Measurements from ENCODE around the gene FBXO47.

The FBXO47 gene

DNA sequence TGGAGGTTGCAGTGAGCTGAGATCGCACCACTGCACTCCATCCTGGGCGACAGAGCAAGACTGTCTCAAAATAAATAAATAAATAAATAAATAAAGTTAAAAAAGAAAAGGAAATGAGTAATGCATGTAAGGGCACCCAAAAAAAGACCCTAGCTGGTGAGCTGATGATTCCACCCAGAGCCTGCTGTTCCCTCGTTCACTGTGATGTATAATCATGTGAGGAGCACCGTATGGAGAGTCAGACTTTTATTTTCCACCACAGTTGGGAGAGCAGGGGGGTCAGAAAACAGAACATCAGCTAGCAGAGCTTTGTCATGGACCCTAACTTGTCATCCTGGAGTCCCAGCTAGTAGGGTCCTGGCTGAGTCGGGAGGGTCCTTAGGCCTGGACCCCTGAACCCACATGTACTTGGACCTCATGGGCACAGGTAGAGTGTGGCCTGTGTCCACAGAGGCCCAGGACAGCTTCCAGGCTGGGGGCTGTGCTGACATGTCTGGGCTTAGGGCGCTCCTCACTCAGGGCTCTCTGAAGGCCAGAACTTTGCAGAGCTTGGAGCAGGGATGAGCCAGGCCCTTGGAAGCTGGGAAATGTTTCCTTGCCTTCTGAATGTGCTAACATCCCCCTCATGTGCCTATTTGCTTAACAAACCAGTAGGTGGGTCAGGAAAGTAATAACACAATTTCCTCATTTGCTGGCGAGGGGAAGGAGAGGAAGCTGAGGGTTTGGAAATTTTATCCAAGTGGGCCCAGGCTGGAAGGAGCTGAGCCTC is 60.6 kb downstream of the FBXO47 start:
- TF ChIP-seq GATA2 (IDR thresholded peaks at IDR 0.05; ENCODE audit: low read depth, low read length) (no peak), GATA3 (IDR thresholded peaks at IDR 0.05; ENCODE audit: low read depth, low read length) (no peak)

DNA sequence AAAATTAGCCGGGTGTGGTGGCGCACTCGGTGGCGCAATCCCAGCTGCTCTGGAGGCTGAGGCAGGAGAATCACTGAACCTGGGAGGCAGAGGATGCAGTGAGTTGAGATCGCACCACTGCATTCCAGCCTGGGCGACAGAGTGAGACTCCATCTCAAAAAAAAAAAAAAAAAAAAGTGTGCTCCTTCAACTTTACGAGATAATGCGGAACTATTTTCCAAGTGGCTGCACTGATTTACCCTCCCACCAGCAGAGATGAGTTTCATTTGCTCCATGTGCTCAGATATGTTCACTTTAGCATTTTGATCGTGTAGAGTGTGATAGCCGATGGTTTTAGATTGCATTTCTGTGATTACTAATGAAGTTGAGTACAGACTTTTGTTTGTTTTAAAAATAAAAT is 61.8 kb downstream of the FBXO47 start:
- TF ChIP-seq GATA3 (IDR thresholded peaks at IDR 0.05; ENCODE audit: low read depth, low read length) (no peak), GATA2 (IDR thresholded peaks at IDR 0.05; ENCODE audit: low read depth, low read length) (no peak)

DNA sequence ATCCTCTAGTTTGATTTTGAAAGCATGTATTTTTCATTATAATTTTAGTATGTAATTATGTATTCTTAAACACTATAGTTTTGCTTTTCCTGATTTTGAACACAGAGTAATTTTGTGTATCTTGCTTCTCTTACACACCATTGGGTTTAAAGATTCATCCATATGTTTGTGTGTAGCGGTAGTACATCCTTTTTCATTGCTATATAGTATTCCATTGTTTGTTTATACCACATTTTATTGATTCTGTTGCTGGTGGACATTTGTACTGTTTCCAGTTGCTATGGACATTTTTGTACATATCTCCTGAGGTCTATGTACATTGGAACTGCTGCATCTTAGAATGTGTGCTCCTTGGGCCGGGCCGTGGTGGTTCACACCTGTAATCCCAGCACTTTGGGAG is 62.3 kb downstream of the FBXO47 start:
- TF ChIP-seq GATA2 (IDR thresholded peaks at IDR 0.05; ENCODE audit: low read depth, low read length) = no peak
- no peak for TF ChIP-seq GATA3 (IDR thresholded peaks at IDR 0.05; ENCODE audit: low read depth, low read length)

DNA sequence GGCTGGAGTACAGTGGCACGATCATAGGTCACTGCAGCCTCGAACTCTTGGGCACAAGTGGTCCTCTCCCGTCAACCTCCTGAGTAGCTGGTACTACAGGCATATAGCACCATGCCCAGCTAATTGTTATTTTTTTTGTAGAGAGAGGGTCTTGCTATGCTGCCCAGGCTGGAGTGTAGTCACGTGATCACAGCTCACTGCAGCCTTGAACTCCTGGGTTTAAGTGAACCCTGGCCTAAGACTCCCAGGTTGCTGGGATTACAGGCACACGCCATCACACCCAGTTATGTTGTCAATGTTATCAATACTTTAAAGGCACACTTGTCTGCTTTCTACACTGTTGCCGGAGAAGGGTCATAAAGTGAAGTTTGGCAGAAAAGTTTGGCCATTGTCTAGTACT is 63.8 kb downstream of the FBXO47 start:
- TF ChIP-seq GATA2 (IDR thresholded peaks at IDR 0.05; ENCODE audit: low read depth, low read length) (no peak), GATA3 (IDR thresholded peaks at IDR 0.05; ENCODE audit: low read depth, low read length) (no peak)

DNA sequence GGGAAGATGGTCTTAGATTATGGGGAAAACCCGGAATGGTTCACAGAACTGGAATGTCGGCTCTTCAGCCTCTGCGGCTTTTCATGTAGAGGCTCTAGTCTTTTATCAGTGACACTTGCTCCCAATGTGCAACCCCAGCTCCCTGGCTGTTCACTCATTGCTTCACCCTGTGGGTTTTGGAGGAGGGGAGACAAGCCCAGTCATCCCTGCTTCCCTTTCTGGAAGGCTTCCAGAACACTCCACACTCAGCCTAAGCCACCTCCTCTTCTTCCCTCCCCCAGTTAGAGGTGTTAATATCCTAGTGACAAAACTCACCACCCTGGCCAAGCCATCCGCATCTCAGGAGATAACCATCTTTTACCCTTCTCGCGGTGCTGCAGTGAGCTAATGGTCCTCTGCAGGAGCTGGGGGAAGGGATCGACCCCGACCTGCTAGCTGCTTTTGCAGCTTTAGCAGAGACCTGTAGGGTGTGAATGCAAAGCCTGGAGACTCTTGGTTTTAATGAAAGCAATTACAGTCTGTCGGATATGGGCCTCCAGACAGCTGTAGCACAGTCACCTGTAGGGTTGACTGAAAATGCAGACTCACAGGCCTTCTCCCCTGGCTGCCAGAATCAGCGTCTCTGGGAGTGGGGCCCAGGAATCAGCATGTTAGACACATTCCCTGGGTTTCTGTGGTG is 66.1 kb downstream of the FBXO47 start:
- TF ChIP-seq GATA3 (IDR thresholded peaks at IDR 0.05; ENCODE audit: low read depth, low read length) (no peak; the same call in 1 of the 2 replicates), GATA2 (IDR thresholded peaks at IDR 0.05; ENCODE audit: low read depth, low read length) (peak; percentile 92)

DNA sequence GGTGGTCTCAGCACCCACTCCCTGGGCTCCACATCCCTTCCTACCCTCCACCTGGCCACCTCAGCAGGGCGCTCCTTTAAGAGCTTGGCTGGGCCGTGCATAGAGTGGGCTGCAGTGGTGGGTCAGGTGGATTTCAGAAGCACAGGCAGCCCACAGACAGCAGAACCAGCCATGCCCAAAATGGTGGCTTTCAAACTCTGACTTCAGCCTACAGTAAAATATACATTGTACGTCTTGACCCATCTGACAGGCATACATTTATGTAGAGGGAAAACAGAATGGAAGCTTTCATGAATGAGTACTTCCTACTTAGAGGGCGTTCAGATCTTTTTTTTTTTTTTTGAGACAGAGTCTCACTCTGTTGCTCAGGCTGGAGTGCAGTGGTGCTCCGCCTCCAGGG is 67.8 kb downstream of the FBXO47 start:
- TF ChIP-seq GATA2 (IDR thresholded peaks at IDR 0.05; ENCODE audit: low read depth, low read length) = no peak
- no peak for TF ChIP-seq GATA3 (IDR thresholded peaks at IDR 0.05; ENCODE audit: low read depth, low read length)

DNA sequence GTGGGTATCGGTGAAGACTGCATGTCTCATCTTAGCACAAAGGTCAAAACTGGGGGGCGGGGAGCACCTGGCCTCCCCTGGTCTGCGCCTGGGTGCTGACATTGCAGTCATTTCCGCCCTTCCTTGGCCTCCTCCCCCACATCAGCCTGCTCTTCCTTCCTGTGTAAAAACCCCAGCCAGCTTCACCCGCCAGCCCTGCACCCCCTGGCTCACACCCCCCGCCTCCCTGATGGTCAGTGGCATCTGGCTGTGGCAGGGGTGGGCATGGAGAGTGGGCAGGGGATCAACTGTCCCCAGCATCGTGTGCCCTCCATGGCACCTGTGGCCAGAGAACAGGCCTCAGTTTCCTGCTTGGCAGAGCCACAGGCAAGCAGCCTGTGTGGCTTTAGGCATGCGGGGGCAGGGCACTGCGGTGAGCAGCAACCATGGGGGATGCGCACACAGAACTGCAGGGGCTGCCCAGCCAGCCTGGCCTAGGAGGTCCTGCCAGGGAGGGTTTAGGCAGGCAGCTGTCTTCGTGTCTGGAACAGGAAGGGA is 68.3 kb downstream of the FBXO47 start:
- no peak for TF ChIP-seq GATA2 (IDR thresholded peaks at IDR 0.05; ENCODE audit: low read depth, low read length)
- no peak for TF ChIP-seq GATA3 (IDR thresholded peaks at IDR 0.05; ENCODE audit: low read depth, low read length)

DNA sequence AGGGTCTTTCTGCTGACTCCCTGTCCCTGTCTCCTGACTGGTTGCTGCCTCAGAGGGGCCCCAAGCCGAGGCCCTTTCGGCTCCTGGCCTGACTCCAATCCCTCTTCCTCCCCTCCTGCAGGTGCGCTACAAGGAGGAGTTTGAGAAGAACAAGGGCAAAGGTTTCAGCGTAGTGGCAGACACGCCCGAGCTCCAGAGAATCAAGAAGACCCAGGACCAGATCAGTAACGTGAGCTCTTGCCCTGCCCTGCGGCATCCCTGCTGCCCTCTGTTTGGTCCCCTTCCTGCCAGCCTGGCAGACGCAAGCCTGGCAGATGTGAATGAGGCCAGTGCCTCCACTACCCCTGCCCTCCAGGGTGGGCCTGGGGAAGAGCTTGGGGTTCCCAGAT is 68.9 kb downstream of the FBXO47 start:
- TF ChIP-seq GATA3 (IDR thresholded peaks at IDR 0.05; ENCODE audit: low read depth, low read length) (no peak), GATA2 (IDR thresholded peaks at IDR 0.05; ENCODE audit: low read depth, low read length) (no peak)

DNA sequence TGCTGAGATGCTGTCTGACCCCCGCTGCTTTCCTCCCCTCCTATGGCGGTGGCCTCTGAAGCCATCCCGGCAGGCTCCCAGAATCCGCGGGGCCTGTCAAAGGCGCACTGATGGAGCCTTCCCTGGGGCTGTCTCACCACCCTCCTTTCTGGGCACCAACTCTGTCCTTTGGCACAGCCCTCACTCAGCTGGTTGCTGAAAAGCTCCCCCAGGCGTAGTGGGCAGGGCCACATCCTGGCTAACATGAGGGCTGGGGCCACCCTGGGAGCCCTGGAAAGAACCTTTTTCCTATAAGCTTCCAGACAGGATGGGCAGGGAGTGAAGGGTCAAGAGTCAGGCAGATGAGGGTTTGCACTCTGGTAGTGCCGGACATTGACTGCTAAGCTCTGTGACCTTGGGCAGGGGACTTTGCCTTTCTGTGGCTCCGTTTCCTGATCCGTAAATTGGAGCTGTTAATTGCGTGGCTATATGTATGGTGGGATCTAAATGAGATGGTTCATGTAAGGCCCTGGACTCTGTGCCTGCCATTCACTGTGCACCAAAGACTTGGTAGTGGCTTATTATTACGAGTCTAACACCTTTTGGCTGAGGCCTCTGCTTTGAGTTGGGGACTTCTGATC is 69.4 kb downstream of the FBXO47 start:
- TF ChIP-seq GATA3 (IDR thresholded peaks at IDR 0.05; ENCODE audit: low read depth, low read length) = no peak
- TF ChIP-seq GATA2 (IDR thresholded peaks at IDR 0.05; ENCODE audit: low read depth, low read length) = no peak

DNA sequence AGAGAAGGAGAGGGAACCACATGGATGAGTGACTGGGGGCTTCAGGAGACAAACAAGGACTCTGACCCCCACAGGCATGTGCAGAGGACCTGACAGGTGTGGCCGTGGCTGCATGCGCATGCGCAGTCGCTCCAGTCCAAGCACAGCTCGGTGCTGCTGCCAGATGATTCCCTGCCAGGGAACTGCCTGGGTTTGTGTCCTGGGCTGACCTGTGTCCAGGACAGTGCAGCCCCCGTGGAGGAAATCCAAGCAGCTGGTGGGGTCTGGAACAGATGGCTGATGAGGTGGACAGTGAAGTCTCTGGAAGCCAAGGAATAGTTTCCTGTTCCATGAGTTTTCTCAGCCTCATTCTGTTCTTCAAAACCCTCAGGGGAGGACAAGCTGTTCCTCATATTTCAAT is 70.0 kb downstream of the FBXO47 start:
- TF ChIP-seq GATA2 (IDR thresholded peaks at IDR 0.05; ENCODE audit: low read depth, low read length) (no peak), GATA3 (IDR thresholded peaks at IDR 0.05; ENCODE audit: low read depth, low read length) (no peak)

DNA sequence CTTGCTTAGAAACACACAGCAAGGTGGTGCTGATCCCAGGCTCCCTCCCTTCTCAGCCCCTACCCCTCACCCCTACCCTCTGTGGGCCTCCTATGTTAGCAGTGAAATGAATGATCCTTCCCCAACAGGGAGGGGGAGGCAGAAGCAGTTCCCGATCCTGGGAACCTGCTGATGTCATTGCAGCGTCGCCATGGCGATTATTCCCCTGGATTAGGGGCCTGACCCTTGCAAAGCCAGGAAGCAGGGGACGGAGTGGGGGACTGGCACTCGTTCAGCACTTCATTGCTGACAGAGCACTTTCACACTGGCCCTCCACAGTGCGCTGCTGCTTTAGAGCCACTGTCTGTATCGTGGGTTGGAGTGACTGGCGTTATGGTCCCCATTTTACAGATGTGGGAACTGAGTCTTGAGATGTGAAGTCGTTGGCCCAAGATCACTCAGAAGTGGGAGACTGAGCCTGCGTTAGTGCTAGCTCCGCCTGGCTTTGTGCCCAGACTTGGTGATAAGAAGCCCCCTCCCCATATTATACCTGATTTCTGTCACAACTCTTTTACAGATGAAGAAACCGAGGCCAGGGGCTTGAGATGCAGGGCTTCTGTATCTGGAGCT is 70.8 kb downstream of the FBXO47 start:
- no peak for TF ChIP-seq GATA2 (IDR thresholded peaks at IDR 0.05; ENCODE audit: low read depth, low read length)
- no peak for TF ChIP-seq GATA3 (IDR thresholded peaks at IDR 0.05; ENCODE audit: low read depth, low read length)

DNA sequence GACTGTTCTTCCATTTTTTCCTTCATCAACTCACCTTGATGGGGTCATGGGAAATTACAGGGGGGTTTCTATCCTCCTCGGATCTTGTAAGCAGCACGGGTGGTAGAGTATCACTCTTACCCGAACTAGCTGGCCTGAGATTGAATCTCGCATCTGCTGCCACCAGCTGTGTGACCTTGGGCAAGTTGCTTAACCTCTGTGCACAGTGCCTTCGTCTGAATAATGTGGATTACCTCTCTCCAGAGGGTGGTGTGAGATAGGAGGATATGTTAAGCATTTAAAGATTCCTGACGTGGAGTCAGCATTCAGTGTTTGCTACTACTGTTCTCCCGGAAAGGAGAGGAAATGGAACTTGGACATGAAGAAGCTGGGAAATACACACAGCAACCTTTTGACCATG is 72.9 kb downstream of the FBXO47 start:
- TF ChIP-seq GATA2 (IDR thresholded peaks at IDR 0.05; ENCODE audit: low read depth, low read length) (no peak), GATA3 (IDR thresholded peaks at IDR 0.05; ENCODE audit: low read depth, low read length) (no peak)

DNA sequence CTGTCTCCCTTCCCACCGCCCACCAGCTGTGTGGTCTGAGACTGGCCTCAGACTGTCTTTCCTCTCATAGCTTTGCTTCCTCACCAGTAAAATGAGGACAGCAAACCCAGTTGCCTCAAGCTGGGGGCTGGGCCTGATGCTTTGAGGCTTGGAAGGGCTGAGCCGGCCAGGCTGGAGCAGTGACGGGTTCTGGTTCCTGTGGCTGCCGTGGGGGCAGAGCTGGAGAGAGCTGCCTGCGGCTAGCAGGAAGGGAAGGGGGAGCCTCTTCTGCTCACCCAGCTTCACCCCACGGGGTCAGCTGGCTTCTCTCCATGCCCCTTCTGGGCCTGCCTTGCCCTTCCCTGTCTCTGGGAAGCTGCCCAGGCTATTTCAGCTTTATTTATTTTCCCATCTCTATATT is 73.6 kb downstream of the FBXO47 start:
- TF ChIP-seq GATA3 (IDR thresholded peaks at IDR 0.05; ENCODE audit: low read depth, low read length) (no peak), GATA2 (IDR thresholded peaks at IDR 0.05; ENCODE audit: low read depth, low read length) (no peak)

DNA sequence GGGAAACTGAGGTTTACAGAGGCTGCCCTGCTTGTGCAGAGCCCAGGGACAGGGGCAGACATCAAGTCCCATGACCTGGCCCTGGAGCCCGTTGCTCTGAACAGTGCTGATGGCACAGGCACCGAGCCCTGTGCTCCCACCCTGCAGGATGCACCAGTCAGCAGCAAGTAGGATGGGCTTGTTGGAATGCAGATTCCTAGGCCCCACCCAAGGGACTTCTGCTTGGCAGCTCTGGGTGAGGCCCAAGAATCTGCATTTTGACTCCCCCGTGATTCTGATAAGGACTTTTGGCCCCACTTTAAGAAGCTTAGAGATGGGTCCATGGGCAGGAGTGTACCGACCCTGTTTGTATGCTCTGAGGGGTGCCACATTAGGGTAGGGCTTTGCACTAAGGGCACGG is 74.1 kb downstream of the FBXO47 start:
- no peak for TF ChIP-seq GATA3 (IDR thresholded peaks at IDR 0.05; ENCODE audit: low read depth, low read length)
- TF ChIP-seq GATA2 (IDR thresholded peaks at IDR 0.05; ENCODE audit: low read depth, low read length) = no peak
